GM06990 (cell line): ENCODE results near the gene SLC12A8.

Experiments
- DNase-seq: peaks from one replicate; pipeline ENCODE4 v3.0.0-alpha.2; 2011; ENCODE audit not compliant: insufficient read length; ENCODE audit errors: extremely low read depth
- H3K27me3 ChIP-seq: replicated peaks from 2 replicates; pipeline ENCODE4 v1.6.0; 2011; ENCODE audit warnings: low read length; ENCODE audit not compliant: control insufficient read depth, insufficient read depth
- H3K36me3 ChIP-seq: 2 replicates; pipeline ENCODE4 v1.5.1; 2011; ENCODE audit warnings: low read length; ENCODE audit not compliant: control insufficient read depth, insufficient read depth
- H3K4me3 ChIP-seq: replicated peaks from 2 replicates; pipeline ENCODE4 v1.5.1; 2011; ENCODE audit warnings: low read depth, mild to moderate bottlenecking, control low read depth, low read length
- TF ChIP-seq, protein P1 (sequence below): IDR thresholded peaks from 2 replicates; pipeline ENCODE4 v1.5.1; 2011; ENCODE audit warnings: low read length, control low read depth, mild to moderate bottlenecking, inconsistent platforms; ENCODE audit not compliant: insufficient read depth, poor library complexity, severe bottlenecking

Gene SLC12A8

DNA sequence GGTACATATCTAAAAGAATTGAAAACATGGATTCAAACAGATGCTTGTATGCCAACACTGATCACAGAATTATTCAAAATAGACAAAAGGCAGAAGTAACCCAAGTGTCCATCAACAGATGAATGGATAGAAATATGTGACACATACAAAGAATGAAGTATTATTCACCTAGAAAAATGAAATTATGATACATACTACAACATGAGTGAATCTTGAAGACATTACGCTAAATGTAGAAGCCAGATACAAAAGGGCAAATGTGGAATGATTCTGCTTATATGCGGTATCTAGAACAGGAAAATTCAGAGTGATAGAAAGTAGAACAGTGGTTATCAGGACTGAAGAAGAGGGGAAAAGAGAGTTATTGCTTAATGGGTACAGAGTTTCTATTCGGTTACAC lies 26.2 kb upstream of the SLC12A8 start:
- H3K36me3 ChIP-seq = no peaks in the 10 kb centered on the region
- DNase-seq = no peak
- H3K4me3 ChIP-seq = no peak overlapping the region
- H3K27me3 ChIP-seq = no peaks in the 10 kb centered on the region
- TF ChIP-seq, protein P1, sequence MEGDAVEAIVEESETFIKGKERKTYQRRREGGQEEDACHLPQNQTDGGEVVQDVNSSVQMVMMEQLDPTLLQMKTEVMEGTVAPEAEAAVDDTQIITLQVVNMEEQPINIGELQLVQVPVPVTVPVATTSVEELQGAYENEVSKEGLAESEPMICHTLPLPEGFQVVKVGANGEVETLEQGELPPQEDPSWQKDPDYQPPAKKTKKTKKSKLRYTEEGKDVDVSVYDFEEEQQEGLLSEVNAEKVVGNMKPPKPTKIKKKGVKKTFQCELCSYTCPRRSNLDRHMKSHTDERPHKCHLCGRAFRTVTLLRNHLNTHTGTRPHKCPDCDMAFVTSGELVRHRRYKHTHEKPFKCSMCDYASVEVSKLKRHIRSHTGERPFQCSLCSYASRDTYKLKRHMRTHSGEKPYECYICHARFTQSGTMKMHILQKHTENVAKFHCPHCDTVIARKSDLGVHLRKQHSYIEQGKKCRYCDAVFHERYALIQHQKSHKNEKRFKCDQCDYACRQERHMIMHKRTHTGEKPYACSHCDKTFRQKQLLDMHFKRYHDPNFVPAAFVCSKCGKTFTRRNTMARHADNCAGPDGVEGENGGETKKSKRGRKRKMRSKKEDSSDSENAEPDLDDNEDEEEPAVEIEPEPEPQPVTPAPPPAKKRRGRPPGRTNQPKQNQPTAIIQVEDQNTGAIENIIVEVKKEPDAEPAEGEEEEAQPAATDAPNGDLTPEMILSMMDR = no peak

DNA sequence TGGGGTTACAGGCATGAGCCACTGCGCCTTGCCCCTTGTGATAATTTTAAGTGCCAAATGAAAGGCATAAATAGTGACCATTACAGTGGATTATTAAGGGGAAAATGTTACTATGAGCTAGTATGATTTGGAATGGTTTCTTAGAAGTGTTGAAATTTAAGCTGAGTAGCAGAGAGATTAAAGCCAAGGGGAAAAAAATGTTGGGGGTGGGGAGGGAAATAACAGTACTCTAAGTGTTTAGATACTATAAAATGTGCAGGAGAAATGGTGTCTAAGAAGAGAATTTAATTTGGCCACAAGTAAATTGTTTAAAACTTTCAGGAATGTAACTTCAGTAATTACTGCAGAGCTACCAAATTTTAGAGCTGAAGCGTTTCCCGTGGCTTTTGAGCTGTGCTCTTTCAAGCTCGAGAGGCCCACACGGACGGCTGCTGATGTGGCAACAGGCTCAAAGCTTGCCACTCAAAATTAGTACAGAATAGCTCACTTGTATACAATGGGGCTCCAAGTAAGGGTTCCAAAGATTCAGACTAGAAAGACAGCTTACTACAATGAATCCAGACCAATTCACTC lies 23.9 kb upstream of the SLC12A8 start:
- H3K4me3 ChIP-seq = no peak overlapping the region
- H3K36me3 ChIP-seq = peaks cover 2% of the 10 kb centered on the region
- no peaks in the 10 kb centered on the region for H3K27me3 ChIP-seq
- TF ChIP-seq, protein P1 = no peak
- no peak for DNase-seq

DNA sequence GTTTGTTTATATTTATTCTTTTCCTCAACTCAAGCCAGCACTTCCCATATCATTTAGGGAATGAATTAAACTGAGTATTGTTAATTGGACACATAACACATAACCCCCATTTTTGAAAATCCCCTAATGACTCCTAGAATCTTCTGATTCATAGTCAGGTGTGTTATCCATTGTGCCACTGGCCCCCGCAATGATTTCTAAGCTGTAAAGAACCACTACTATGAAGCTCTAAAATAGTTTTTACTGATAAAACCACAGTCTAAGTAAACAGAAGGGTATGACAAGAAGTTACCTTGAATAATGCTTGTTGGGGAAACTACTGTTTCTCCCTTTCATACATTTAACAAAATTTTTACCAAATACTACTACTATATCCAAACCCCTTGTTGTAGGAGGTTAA lies 22.3 kb upstream of the SLC12A8 start:
- DNase-seq = no peak
- H3K4me3 ChIP-seq = no peak overlapping the region
- H3K36me3 ChIP-seq = peaks cover 2% of the 10 kb centered on the region
- no peaks in the 10 kb centered on the region for H3K27me3 ChIP-seq
- TF ChIP-seq, protein P1 = no peak

DNA sequence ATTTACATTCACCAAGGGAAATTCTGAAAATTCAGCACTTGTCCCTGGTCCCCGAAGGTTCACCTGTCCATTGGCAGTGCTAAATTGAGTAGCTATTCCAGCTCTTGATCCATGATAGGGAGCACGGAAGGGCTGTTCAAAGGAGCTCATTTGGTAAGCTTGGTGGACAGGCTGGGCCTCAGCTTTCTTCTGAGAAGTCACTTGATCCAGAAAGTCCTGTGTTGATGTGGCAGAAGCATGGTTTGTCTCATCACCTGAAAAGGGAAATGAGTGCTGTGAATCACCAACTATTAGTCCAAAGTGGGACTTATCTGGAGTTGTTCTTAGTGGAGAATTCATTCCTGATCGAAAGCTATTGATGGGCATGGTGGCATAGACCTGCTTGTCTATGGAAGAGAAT lies 19.9 kb upstream of the SLC12A8 start:
- H3K36me3 ChIP-seq = peaks cover 2% of the 10 kb centered on the region
- no peaks in the 10 kb centered on the region for H3K27me3 ChIP-seq
- no peak overlapping the region for H3K4me3 ChIP-seq
- TF ChIP-seq, protein P1 = no peak
- DNase-seq = no peak

DNA sequence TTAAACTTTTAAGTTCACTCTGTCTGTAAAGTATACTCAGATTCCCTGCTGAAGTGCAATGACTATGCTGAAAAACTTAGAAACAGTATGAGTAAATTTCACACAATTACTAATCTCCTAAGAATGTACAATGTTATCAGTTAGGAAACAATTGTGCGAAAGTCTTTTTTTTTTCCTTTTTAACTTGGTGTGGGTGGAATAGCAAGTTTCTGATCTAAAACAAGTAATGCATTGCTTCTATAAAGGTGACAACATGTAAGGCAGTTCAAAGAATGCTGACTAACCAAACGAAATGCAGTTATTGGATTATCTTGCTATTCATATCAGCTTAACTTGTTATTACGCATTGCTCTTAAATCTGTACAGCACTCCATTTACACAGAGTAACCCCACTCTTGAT lies 19.3 kb upstream of the SLC12A8 start:
- peak; percentile 13 for DNase-seq
- TF ChIP-seq, protein P1 = no peak
- Histone ChIP-seq H3K36me3 (peaks cover 2% of the 10 kb centered on the region), H3K4me3 (no peak overlapping the region), H3K27me3 (no peaks in the 10 kb centered on the region)

DNA sequence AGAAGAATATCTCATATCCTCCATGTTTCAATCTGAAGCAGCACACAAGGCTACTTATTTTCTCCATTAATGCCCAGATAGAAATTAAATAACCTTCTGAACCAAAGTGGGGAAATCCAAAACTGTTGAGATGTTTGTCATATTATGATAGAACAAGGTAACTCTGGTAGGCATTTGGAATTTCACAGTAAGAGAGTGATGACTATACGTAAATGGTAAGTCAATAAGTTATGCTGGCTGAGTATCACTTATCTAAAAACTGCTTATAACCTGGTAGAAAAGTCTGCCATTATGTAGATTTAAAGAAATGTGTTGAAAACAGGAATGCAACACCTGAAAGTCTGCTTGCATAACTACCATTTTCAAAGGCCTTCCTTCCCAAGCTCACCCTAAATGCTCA lies 17.2 kb upstream of the SLC12A8 start:
- Histone ChIP-seq H3K4me3 (no peak overlapping the region), H3K27me3 (no peaks in the 10 kb centered on the region), H3K36me3 (peaks cover 2% of the 10 kb centered on the region)
- DNase-seq = no peak
- TF ChIP-seq, protein P1 = no peak
